Activated T-helper 1 cell treated with anti-CD3 and anti-CD28 coated beads, Interleukin-2, amount 50 U/mL, for 16 hours (primary cell): Measurements from ENCODE around the gene C10orf88.
A peak's percentile ranks its signal among the peaks of the same experiment; 100 is the strongest.

Experiments
- DNase-seq, 2 donors: peaks; one replicate each; pipeline ENCODE4 v3.0.0-alpha.2; 2020; ENCODE audit warnings: low read depth in 1 of 2, low spot score in 1 of 2

Gene C10orf88, protein sequence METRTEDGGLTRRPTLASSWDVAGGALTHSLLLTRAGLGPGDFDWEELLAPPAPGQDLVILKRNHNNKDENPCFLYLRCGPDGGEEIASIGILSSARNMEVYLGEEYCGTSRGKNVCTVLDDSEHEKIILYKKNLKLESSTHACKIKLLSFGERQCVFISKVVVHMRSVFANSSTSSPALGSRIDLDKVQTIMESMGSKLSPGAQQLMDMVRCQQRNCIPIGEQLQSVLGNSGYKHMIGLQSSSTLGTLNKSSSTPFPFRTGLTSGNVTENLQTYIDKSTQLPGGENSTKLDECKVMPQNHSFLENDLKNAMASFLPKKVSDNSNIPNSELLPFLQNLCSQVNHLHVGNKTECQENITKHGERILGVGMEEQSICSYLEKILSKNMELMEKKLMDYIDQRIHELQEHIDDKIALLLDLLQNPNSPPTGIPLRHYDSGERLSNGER

DNA sequence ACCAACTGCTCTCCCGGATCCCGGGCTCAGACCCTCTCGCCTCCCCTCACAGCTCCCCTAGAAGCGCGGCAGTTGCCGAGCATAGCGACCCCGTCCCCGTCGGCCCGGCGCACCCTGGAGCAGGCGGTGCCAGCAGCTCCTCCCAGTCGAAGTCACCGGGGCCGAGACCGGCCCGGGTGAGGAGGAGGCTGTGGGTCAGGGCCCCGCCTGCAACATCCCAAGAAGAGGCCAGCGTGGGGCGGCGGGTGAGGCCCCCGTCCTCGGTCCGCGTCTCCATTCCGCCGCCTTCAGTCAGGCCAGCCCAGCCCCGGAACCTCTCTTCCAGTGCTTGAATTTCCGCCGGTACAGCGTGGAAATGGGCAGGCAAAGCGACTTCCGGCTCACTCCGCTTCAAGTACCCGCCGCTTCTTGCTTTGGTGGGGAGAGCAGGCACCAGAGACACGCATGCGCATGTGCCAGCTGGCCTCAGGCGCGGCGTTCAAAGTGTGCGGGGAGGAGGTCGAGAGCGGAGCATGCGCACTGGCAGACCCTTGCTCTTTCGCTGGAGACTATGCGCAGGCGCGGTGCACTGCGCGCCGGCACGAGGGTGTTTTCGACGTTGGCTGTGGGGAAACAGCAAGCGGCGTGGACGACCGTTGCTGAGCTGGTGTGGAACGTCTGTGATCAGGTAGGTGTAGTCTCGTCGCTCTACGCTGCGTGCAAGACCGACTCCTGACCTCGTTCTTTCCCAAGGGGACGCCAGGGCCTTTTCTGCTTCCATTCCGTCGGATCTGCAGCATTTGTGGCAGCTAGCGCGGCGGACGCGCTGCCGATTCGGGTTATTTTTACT, at the start of gene C10orf88:
C10orf88 (minus strand) TSS at position 326 of the 829 bp plus-strand sequence; CDS start at position 277, 49 bp downstream.
- DNase-seq = peak; percentile 91 to 97

DNA sequence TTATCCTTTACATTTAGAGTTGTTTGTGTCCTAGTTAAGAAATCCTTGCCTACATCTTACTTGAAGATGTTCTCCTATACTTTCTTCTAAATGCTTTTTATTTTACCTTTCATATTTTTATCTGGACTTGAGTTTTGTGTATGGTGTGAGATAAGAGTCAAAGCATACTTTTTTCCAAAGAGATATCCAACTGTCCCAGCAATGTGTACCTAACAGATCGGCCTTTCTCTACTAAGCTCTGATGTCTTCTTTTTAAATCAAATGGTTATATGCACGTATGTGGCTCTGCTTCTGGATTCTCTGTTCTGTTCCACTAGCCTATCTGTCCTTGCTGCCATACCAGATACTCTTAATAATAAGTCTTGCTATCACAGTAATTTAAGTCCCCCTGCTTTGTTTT, 47.3 kb upstream of the C10orf88 start:
- DNase-seq = no peak

DNA sequence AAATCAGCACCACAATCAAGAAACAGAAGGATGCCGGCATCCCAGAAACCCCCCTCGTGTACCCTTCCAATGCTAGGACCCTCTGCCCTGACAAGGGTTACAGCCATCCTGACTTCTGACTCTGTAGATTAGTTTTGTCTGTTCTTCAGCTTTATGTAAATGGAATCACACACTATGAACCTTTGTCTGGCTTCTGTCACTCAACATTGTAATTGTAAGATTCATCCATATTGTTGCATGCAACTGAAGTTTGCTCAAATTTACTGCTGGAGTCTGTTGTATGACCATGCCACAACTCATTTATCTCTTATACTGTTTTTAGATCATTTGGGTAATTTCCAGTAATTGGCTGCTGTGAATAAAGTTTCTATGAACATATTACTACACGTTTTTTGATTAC, 46.1 kb upstream of the C10orf88 start:
- no peak for DNase-seq

DNA sequence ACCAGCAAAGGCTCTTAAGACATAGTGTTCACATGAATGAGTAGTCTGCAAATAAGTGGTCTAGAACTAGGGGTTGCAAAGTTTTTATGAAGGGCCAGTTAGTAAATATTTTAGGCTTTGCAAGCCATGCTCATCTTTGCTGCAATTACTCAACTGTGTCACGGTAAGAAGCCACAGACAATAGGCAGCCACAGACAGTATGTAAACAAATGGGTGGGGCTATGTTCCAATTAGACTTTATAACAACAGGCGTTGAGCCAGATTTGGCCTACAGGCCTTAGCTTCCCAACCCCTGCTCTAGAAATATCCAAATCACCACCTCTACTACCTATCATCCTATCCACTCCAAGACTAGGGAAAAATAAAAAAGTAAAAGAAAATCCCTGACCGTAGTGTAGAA, 45.3 kb upstream of the C10orf88 start:
- DNase-seq = no peak

DNA sequence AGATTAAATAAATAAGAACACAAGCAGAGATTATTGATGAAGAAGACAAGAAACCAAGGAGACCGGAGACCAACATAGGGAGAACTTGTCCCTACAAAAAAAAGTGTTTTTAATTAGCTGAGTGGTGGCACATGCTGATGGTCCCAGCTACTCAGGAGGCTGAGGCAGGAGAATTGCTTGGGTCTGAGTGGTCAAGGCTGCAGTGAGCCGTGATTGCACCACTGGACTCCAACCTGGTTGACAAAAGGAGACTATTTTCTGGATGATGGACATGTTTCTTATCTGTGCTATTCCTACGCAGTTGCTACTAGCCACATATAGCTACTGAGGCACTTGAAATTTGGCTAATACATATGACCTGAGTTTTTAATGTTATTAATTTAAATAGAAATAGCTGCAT, 44.9 kb upstream of the C10orf88 start:
- DNase-seq = no peak

DNA sequence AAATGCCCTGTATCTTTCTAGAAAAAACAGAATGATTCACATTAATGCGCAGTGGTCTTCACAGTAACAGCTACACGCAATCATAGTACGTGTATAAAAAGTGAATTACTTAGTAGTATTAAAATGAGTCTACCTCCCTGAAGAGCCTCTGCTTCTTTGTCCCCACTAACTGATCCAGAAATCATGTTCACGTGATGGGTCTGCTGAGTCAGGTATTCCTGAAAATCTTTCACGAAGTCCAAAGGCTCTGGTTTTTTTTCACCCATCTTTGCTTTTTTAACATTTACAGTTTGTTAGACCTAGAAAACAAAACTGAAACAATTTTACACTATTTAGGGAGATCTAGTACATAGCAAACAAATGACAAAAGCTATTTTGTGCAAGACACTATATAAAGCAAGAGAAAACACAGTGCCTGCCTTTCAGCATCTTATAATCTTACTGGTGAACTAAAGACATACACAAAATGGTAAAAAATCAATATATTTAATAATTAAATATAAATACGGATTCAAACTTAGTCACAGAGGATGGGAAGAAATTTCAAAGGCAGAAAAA, 44.4 kb upstream of the C10orf88 start:
- no peak for DNase-seq

DNA sequence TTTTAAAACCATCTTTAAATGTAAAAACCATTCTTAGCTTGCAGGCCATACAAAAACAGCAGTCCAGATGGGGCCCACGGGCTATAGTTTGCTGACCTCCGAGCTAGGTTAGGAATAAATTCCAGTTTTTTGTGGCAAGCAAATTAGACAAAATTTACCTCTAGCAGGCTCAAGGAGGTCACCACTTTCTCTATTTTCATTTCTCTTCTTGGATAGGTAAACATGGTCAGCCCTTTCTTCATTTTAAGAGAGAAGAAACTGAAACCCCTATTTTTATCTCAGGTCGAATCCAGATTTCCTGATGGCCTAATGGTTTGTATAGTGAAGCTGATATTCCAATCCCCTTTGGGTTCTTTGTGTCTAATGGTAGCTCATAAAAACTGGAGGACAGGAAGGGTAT, 43.8 kb upstream of the C10orf88 start:
- no peak for DNase-seq

DNA sequence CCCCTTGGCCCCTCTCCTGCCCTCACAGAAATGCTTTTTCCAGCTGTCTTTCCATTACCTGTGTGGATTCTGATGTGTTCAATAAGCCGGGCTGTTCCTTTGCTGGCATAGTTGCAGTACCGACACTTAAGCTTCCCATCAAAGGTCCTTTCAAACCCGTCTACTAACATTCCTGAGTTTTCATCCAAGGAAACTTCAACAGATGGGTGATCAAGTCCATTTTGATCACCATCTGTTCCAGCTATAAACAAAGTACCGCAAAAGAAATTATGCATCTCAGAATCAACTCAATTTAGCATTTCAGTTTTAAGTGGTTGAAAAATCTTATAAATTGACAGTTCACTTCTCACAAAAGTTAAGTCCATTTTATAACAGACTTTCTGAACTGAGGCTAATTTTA, 41.9 kb upstream of the C10orf88 start:
- DNase-seq = no peak

DNA sequence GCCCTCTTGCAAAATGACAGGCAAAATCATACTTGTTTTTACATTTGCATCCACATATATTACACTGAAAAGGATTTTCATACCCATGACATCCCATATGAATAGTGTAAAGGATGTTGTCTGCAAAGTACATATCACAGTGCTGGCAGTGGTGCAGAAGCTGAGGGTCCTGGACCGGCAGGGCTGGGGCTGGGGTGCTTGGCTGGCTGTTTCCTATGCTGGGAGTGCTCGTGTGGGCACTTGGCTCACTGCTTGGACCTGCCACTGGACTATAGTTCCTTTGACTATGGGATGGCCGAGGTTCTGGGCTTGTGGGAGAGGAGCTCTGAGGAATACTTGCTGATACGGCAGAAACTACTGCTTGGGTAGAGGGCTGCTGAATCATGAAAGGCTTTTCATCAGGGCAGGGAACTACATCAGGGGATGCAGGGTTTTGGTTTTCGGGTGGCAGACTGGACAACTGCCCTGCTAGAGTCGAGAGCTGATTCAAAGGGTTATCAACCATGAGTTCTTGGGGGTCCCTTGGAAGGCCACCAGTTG, 39.8 kb upstream of the C10orf88 start:
- DNase-seq = no peak

DNA sequence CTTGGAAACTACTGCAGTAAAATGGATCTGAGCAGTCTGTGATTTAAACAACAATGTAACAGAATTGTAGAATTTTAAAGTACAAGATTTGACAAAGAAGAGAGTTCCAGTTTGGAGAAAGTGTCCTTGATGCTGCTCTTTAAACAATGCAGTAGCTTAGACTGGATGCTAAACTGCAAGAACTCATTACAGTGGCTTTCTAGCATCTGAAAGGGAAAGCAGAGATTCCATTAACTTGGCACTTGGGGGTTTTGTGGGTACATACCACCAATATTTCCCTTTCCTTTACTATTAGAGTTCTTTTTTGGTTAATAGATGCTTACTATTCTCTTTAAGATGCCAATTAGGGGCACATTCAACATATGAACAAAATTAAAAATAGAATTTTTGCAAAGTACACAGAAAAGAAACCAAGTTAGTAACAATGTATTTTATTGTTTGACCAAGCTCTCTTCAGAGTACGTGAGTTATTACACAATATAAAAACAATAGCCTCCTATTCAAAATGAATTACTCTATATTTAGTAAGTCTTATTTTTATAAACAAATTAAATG, 38.1 kb upstream of the C10orf88 start:
- no peak for DNase-seq

DNA sequence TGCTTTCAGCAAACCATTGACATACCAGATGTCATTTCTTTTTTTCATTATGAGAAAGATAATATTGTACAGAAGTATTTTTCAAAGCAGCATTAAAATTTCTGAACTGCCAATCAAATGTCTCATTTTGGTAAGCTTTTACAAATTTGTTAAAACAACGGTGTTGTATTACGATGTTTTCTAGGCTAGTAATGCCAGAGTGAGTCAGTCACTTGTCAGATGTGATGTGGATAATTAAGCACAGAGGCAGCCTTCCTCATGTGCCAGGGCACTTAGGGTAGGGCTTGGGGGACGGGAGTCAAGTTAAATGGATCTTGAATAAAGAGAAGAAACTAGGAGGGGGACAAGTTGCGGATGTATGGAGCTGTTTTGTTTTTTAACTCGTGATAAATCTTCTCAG, 36.3 kb upstream of the C10orf88 start:
- no peak for DNase-seq

DNA sequence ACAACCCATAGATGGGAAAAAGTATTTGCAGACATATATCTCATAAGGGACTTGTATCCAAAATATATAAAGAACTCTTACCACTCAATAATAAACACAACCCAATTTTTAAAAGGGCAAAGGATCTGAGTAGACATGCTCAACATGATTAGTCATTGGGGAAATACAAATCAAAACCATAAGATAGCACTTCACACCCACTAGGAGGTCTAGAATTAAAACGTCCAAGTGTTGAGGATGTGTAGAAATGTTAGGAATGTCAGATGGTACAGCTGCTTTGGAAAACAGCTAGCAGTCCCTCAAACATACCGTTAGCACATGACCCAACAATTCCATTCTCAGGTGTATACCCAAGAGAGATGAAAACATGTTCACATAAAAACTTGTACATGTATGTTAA, 34.5 kb upstream of the C10orf88 start:
- DNase-seq = no peak

DNA sequence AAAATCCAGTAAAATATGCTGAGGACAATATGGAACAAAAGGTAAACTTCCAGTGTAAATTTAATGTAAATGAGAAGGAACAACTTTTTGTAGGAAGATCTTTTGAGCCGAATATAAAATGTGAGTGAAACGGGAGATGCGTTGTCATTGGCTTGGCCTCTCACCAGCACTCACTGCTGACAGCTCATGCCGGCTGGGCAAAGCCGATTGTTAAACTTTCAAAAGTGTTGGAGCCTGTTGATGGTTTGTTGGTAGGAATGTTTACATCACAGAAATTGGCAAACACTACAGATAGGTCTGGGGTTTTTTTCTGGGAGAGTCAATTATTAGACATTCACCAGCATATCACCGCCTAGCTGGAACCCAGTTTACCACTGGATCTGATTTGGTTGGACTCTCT, 32.3 kb upstream of the C10orf88 start:
- DNase-seq = no peak

DNA sequence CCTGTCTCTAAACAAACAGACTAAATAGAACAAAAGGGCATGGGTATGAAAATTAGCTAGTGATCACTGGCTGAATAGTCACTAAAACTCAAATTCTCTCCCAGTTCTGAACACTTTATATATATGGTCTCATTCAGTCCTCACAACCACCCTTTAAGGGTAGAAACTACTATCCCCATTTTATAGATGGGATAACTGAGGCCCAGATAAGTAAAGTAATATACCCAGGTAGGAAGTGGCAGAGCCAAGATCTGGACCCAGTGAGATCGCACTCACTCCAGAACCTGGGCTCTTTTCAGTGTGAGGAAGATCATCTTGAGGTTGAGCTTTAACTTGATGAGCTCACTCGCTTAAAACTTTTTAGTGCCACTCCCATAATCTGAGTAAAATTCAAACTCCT, 30.7 kb upstream of the C10orf88 start:
- DNase-seq = no peak

DNA sequence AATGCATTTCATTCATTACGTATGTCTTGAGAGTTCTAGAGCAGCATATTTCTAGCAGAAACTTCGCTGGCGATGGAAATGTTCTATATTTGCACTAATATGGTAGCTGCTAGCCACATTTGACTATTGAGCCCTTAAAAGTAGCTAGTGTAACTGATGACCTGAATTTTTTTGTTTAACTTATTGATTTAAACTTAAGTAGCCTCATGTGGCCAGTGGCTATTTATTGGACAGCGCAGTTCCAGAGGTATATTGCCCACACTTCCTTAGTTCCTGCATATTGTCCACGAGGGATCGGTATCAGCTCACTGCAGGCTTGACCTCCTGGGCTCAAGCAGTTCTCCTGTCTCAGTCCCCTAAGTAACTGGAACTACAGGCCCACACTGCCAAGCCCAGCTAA, 29.9 kb upstream of the C10orf88 start:
- no peak for DNase-seq

DNA sequence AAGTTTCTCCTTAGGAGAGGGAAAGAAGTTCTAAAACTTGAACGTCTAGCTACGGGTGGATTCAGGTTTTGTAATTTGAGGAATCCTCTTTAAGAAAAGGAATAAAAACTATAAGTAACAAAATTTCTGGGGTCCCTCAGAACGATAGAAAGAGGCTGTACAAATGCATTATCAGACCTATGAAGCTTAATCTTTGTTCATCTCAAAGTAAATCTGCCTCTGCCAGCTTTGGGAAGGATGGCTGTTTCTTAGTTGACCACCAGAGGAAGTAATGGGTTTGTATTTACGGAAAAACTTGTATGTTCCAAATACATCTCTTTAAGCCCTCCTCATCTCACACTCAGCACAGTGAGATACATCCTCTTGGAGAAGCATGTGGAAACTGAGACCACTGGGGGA, 27.0 kb upstream of the C10orf88 start:
- DNase-seq = no peak

DNA sequence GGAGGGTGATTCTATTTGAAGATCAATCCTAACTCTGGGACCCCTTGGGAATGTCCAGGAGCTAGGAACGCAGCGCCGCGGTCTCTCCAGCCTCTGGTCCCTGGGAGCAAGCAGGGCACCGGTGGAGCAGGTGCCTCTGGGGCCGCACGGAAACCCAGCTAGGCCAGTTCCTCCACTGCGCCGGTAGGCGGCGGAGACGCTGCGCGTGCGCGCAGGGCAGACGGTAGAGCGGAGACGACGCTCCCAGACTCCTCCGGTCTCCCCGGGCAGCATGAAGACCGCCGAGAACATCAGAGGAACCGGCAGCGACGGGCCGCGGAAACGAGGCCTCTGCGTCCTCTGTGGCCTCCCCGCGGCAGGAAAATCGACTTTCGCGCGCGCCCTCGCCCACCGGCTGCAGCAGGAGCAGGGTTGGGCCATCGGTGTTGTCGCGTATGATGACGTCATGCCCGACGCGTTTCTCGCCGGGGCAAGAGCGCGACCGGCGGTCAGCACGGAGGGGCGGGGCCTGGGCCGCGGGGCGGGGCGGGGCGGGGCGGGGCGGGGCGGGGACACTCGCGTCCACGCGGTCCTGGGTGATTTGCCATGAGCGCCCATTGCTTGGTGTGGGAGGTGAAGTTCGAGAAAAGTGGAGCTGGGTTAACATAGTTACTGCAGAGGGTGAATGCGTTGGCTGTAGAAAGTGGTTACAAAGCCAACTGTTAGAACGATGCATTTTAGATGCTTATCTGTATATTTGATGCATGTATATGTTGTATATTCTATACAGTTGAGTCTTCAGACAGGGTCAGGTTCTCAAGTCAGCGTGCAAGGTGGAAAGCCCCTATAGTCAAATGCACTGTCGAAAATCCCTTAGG, 26.4 kb upstream of the C10orf88 start, which contains the start of gene PSTK:
PSTK (plus strand) TSS at position 193 of the 857 bp plus-strand sequence; CDS start at position 272, 79 bp downstream.
- peak; percentile 65 to 82 for DNase-seq

DNA sequence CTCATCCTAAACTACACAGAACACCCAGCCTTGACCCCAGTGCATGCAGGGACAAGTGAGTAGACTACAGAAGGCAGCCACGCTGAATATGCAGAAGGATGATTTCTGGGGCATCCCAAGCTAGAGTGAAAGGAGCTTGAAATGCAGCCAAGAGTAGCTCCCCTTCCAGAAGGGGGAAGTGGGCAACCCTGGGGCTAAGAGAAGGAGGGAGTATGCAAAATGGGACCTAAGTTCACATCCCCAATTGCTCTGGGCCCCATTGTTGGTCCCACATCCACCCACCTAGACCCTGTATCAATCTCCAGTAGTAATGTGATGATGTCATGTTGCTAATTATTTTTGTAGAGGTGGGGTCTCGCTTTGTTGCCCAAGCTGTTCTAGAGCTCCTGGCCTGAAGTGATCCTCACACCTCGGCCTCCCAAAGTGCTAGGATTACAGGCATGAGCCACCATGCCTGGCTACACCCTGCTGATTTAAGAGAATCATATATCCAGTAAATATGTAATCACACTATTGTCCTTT, 20.6 kb upstream of the C10orf88 start:
- no peak for DNase-seq

DNA sequence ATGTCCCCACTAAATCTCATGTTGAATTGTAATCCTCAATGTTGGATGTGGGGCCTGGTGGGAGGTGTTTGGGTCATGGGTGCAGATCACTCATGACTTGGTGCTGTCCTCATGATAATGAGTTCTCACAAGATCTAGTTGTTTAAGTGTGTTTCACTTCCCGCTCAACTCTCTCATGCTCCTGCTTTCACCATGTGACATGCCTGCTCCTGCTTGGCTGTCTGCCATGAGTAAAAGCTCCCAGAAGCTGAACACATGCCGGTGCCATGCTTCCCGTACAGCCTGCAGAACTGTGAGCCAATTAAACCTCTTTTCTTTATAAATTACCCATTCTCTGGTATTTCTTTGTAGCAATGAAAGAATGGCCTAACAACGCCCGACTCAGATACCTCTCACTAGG, 20.0 kb upstream of the C10orf88 start:
- no peak for DNase-seq

DNA sequence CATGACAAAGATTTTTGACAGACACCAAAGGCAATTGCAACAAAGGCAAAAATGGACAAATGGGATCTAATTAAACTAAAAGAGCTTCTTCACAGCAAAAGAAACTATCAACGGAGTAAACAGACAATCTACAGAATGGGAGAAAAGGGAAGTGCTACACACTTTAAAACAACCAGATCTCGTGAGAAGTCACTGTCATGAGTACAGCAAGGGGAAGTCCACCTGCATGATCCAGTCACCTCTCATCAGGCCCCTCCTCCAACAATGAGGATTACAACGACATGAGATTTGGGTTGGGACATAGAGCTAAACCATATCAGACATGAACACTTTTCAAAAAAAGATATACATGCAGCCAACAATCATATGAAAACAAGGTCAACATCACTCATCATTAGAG, 14.7 kb upstream of the C10orf88 start:
- no peak for DNase-seq
